ENCODE data around the gene NXPH2.

NXPH2 gene

GRCh38 chr2:138814123-138814898, 34.1 kb upstream of the NXPH2 start:
- H3K27ac ChIP-seq, result no peak overlapping the region
- TF ChIP-seq, protein P1, sequence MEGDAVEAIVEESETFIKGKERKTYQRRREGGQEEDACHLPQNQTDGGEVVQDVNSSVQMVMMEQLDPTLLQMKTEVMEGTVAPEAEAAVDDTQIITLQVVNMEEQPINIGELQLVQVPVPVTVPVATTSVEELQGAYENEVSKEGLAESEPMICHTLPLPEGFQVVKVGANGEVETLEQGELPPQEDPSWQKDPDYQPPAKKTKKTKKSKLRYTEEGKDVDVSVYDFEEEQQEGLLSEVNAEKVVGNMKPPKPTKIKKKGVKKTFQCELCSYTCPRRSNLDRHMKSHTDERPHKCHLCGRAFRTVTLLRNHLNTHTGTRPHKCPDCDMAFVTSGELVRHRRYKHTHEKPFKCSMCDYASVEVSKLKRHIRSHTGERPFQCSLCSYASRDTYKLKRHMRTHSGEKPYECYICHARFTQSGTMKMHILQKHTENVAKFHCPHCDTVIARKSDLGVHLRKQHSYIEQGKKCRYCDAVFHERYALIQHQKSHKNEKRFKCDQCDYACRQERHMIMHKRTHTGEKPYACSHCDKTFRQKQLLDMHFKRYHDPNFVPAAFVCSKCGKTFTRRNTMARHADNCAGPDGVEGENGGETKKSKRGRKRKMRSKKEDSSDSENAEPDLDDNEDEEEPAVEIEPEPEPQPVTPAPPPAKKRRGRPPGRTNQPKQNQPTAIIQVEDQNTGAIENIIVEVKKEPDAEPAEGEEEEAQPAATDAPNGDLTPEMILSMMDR (conservative IDR thresholded peaks at IDR 0.05), result peak; percentile 65

GRCh38 chr2:138811431-138811830, 31.2 kb upstream of the NXPH2 start:
- no peak overlapping the region for H3K27ac ChIP-seq
- TF ChIP-seq, protein P1 (conservative IDR thresholded peaks at IDR 0.05), result no peak

DNA sequence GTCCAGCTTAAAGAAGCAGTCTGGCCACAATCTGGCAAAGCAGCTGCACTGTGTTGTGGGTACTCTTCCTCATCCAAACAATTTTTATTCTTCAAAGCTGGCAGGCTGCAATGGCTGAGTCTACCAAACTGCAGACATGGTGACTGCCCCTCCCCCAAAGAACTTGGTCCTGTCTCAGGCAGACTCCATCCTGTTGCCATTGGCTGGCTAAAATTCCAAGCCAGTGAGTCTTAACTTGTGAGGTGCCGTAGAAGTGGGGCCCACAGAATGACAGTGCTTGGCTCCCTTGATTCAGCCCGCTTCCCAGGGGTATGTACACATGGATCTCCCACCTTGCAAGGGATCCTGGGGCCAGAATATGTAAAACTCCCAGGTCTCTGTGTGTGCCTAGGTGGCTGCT, 14.5 kb upstream of the NXPH2 start:
- TF ChIP-seq, protein P1 (conservative IDR thresholded peaks at IDR 0.05), result no peak
- H3K27ac ChIP-seq, result no peak overlapping the region

DNA sequence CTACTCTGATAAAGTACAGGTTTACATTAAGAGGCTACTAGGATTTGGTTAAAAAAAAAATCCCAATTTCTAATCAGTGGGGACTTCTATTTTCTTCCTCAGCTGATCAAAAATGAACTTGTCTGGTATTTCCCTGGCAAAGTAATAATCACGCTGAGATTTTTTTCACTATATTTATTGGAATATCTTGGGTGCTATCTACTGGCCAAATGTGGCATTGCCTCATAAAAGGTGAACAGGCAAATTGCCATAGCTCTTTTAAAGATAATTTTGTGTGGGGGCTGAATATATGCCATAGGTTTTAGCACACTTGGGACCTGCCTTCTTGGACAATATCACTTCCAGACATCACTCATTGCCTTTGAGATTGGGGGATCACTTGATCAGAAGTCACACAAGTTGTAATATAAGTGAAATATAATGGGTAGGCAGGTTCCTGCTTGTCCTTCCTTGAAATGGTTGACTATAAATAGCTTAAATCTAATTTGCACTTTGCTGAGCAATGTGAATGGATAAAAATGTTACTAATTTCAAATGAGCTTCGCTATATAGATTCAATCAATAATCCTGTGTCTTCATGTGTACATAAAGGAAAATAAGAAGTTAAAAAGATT, 7.0 kb upstream of the NXPH2 start:
- H3K27ac ChIP-seq, result no peak overlapping the region
- TF ChIP-seq, protein P1 (conservative IDR thresholded peaks at IDR 0.05), result peak; percentile 82

DNA sequence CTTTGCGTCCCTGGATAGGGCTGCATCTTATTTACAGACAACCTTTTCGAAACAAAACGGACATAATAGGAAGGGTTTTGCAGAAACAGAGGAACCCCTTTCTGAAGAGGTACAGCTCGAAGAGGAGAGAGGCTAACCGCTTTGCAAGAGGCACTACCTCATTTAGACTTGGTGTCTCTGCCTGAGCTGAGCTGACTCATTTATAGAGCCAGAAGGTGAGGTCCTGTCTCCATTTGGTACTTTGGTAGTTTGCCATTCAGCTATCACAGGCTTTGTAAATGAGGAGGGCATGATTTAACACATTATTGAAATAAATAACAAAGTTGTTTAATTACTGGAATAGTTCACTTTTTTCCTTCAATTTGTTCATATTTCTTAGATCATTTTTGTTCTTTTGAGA, 2.2 kb upstream of the NXPH2 start:
- H3K27ac ChIP-seq, result no peak overlapping the region
- TF ChIP-seq, protein P1 (conservative IDR thresholded peaks at IDR 0.05), result no peak

DNA sequence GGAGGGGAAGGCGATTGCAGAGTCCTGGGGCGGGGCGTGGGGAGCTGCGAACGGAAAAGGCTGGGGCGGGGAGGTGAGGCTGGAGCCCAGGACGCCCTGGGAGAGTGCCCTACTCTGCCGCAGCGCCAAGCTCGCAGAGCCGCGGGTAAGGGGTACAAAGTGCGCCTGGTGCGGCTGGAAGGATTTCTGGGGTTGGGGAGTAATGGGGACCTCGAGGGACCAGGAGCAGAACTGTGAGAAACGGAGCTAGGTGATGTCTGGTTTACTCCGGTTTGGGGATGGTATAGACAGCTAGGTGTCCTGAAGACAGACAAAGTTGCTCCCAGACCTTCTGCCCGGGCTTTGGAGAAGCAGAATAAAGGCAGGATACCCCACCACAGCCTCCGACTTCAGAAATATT, 718 bp upstream of the NXPH2 start:
- H3K27ac ChIP-seq, result no peak overlapping the region
- TF ChIP-seq, protein P1 (conservative IDR thresholded peaks at IDR 0.05), result no peak

DNA sequence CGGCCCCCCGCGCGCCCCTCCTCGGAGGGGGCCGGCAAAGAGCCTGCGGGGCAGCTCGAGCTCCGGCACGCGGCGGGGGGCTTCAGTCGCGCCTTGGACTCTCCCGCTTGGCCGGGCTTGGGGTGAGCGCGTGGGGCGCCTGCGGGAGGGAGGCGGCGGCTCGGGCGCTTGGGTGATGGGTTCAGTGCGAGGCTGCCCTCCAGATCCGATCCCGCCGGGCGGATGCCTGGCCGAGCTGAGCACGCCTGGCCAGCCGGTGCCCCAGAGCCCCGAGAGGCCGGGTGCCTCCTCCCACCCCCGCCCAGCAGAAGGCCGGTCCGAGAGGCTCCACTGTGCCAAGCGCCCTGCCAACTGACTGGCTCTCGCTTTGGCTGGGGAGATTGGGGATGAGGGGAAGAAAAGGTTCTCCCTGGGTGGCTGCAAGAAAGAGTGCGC, 273 bp upstream of the NXPH2 start:
- TF ChIP-seq, protein P1 (conservative IDR thresholded peaks at IDR 0.05), result no peak
- H3K27ac ChIP-seq, result no peak overlapping the region; the same call in 1 of the 2 replicates
